IMR-90 (cell line): ENCODE data around the gene C4B. TPM values are rescaled to one million over a fixed set of nuclear protein-coding genes. Genes with fewer than 3 reads are reported as not detected.

ENCODE experiments used
- ATAC-seq: fragments of 200-7000 bp; cut with Tn5 transposase; 2 replicates; pipeline ENCODE4 v1.9.1; 2020; ENCODE audit warnings: low read depth, mild to moderate bottlenecking, moderate library complexity
- BruUV-seq: library from RNA; stranded (reverse); fragments of 400-500 nt; replicated peaks from 2 replicates; lab custom pipeline; 2021; lab: Mats Ljungman, UMichigan
- CTCF ChIA-PET: fragments of 300-600 bp; formaldehyde crosslinking; extraction: SDS; loops from one replicate; lab custom pipeline; 2021; ENCODE audit warnings: antibody characterized with exemption; lab: Yijun Ruan, JAX
- POLR2A ChIA-PET: fragments of 300-600 bp; sonication (Branson Sonifier 250); formaldehyde crosslinking; loops from one replicate; lab custom pipeline; 2022; ENCODE audit warnings: antibody characterized with exemption; ENCODE audit not compliant: unreplicated experiment; lab: Charles Lee
- DNase-seq: peaks from one replicate; pipeline ENCODE4 v3.0.0; 2013
- H2AFZ ChIP-seq: replicated peaks from 2 replicates; pipeline ENCODE3; 2013; ENCODE audit warnings: low read length, mild to moderate bottlenecking; ENCODE audit not compliant: poor library complexity
- H2AK5ac ChIP-seq: 2 replicates; pipeline ENCODE4 v1.6.1; 2013; ENCODE audit warnings: low read depth, low read length, inconsistent platforms
- H2AK9ac ChIP-seq: replicated peaks from 2 replicates; pipeline ENCODE3; 2013; ENCODE audit warnings: mild to moderate bottlenecking, low read depth, low read length, moderate library complexity; ENCODE audit not compliant: poor library complexity
- H2BK120ac ChIP-seq: 2 replicates; pipeline ENCODE4 v1.6.1; 2013; ENCODE audit warnings: low read depth, low read length, inconsistent platforms
- H2BK15ac ChIP-seq: 3 replicates; pipeline ENCODE4 v1.6.1; 2013; ENCODE audit warnings: low read depth, low read length, inconsistent platforms
- H2BK20ac ChIP-seq: 2 replicates; pipeline ENCODE4 v1.6.1; 2013; ENCODE audit warnings: low read depth, mild to moderate bottlenecking, inconsistent platforms, low read length, moderate library complexity
- H2BK5ac ChIP-seq: 2 replicates; pipeline ENCODE4 v1.6.1; 2013; ENCODE audit warnings: mild to moderate bottlenecking, low read depth, low read length, inconsistent platforms; ENCODE audit not compliant: poor library complexity, severe bottlenecking
- H3K14ac ChIP-seq: replicated peaks from 2 replicates; pipeline ENCODE4 v1.6.1; 2013; ENCODE audit warnings: low read depth, low read length, inconsistent platforms
- H3K18ac ChIP-seq: 2 replicates; pipeline ENCODE4 v1.6.1; 2013; ENCODE audit warnings: low read depth, low read length, control low read depth
- H3K23ac ChIP-seq: 2 replicates; pipeline ENCODE4 v1.6.1; 2013; ENCODE audit warnings: low read depth, low read length, inconsistent platforms
- H3K27ac ChIP-seq: 2 replicates; pipeline ENCODE4 v1.5.1; 2013; ENCODE audit warnings: mild to moderate bottlenecking, control low read depth, low read length; ENCODE audit not compliant: insufficient read depth
- H3K27me3 ChIP-seq: 2 replicates; pipeline ENCODE4 v1.6.1; 2013; ENCODE audit warnings: low read length; ENCODE audit not compliant: control insufficient read depth, insufficient read depth
- H3K36me3 ChIP-seq: 2 replicates; pipeline ENCODE4 v1.6.1; 2013; ENCODE audit warnings: low read length, mixed read lengths; ENCODE audit not compliant: control insufficient read depth, insufficient read depth
- H3K4ac ChIP-seq: 2 replicates; pipeline ENCODE4 v1.6.1; 2013; ENCODE audit warnings: low read depth, low read length, inconsistent platforms
- H3K4me1 ChIP-seq: 2 replicates; pipeline ENCODE4 v1.6.1; 2013; ENCODE audit warnings: low read length, mixed read lengths; ENCODE audit not compliant: control insufficient read depth, insufficient read depth
- H3K4me2 ChIP-seq: 2 replicates; pipeline ENCODE4 v1.6.1; 2013; ENCODE audit warnings: low read depth, mild to moderate bottlenecking, control low read depth, low read length, moderate library complexity
- H3K4me3 ChIP-seq: 2 replicates; pipeline ENCODE4 v1.5.1; 2013; ENCODE audit warnings: low read depth, mild to moderate bottlenecking, control low read depth, low read length, moderate library complexity; ENCODE audit not compliant: insufficient read depth
- H3K56ac ChIP-seq: 2 replicates; pipeline ENCODE4 v1.6.1; 2013; ENCODE audit warnings: low read length, inconsistent platforms; ENCODE audit not compliant: insufficient read depth; ENCODE audit errors: extremely low read depth
- H3K79me1 ChIP-seq, 2 experiments: 2 replicates each; pipeline ENCODE4 v1.6.1; 2013; ENCODE audit warnings: low read length in 2 of 2, inconsistent platforms in 1 of 2, low read depth in 1 of 2
- H3K9ac ChIP-seq: 2 replicates; pipeline ENCODE4 v1.6.1; 2013; ENCODE audit warnings: low read depth, low read length, control low read depth
- H3K9me1 ChIP-seq: 2 replicates; pipeline ENCODE4 v1.6.1; 2013; ENCODE audit warnings: low read length, inconsistent platforms; ENCODE audit not compliant: insufficient read depth
- H3K9me3 ChIP-seq: 2 replicates; pipeline ENCODE4 v1.6.1; 2013; ENCODE audit warnings: low read length; ENCODE audit not compliant: control insufficient read depth, insufficient read depth
- H4K20me1 ChIP-seq: 2 replicates; pipeline ENCODE4 v1.6.1; 2013; ENCODE audit warnings: low read length, inconsistent platforms; ENCODE audit not compliant: insufficient read depth
- H4K5ac ChIP-seq: 2 replicates; pipeline ENCODE4 v1.6.1; 2013; ENCODE audit warnings: mild to moderate bottlenecking, low read depth, low read length, control low read depth
- H4K8ac ChIP-seq, 2 experiments: 2 replicates each; pipeline ENCODE4 v1.6.1; 2013; ENCODE audit warnings: low read depth in 2 of 2, low read length in 2 of 2, control low read depth in 1 of 2, inconsistent platforms in 1 of 2
- H4K91ac ChIP-seq: 2 replicates; pipeline ENCODE4 v1.6.1; 2013; ENCODE audit warnings: low read depth, low read length, inconsistent platforms; ENCODE audit not compliant: insufficient read depth
- BHLHE40 ChIP-seq: fragments of 150-350 bp; IDR thresholded peaks from 2 replicates; pipeline ENCODE4 v1.6.1; 2016; ENCODE audit warnings: mild to moderate bottlenecking, low read depth, low read length
- CEBPB ChIP-seq: IDR thresholded peaks from 2 replicates; pipeline ENCODE4 v1.6.1; 2012; ENCODE audit warnings: low read depth, low read length, improper control_type of control experiment
- CHD1 ChIP-seq: IDR thresholded peaks from 2 replicates; pipeline ENCODE4 v1.6.1; 2012; ENCODE audit warnings: low read depth, low read length, improper control_type of control experiment
- FOS ChIP-seq: fragments of 150-350 bp; IDR thresholded peaks from 2 replicates; pipeline ENCODE4 v1.6.1; 2016; ENCODE audit warnings: low read depth, low read length
- MAFK ChIP-seq: IDR thresholded peaks from 2 replicates; pipeline ENCODE4 v1.6.1; 2012; ENCODE audit warnings: low read depth, low read length, improper control_type of control experiment
- MAZ ChIP-seq: IDR thresholded peaks from 2 replicates; pipeline ENCODE4 v1.6.1; 2012; ENCODE audit warnings: low read depth, mild to moderate bottlenecking, low read length, improper control_type of control experiment, moderate library complexity, borderline replicate concordance
- MXI1 ChIP-seq: IDR thresholded peaks from 2 replicates; pipeline ENCODE4 v1.6.1; 2012; ENCODE audit warnings: low read depth, mild to moderate bottlenecking, low read length, moderate library complexity, borderline replicate concordance
- NFE2L2 ChIP-seq: fragments of 150-350 bp; IDR thresholded peaks from 2 replicates; pipeline ENCODE4 v1.6.1; 2016; ENCODE audit warnings: low read depth, mild to moderate bottlenecking, low read length
- POLR2A ChIP-seq: IDR thresholded peaks from 2 replicates; pipeline ENCODE4 v1.6.1; 2012; ENCODE audit warnings: mild to moderate bottlenecking, low read depth, low read length
- RAD21 ChIP-seq: IDR thresholded peaks from 2 replicates; pipeline ENCODE4 v1.6.1; 2012; ENCODE audit warnings: low read length, improper control_type of control experiment
- RCOR1 ChIP-seq: IDR thresholded peaks from 2 replicates; pipeline ENCODE4 v1.6.1; 2012; ENCODE audit warnings: mild to moderate bottlenecking, low read length, improper control_type of control experiment; ENCODE audit not compliant: insufficient replicate concordance
- RFX5 ChIP-seq: IDR thresholded peaks from 2 replicates; pipeline ENCODE4 v1.8.0; 2012; ENCODE audit warnings: low read depth, mild to moderate bottlenecking, low read length, moderate library complexity
- SMC3 ChIP-seq: fragments of 150-350 bp; IDR thresholded peaks from 2 replicates; pipeline ENCODE4 v1.6.1; 2016; ENCODE audit warnings: low read depth, mild to moderate bottlenecking, antibody characterized with exemption, low read length, moderate library complexity
- WGBS, 2 experiments: methylation state at CpG; one replicate each; pipeline versions ENCODE4 v1.1.5 to v1.1.7; 2013; ENCODE audit warnings: missing lambda C conversion rate in 2 of 2; ENCODE audit not compliant: insufficient read length in 1 of 2; ENCODE audit errors: extremely low coverage in 2 of 2; 5-methylcytosine and 5-hydroxymethylcytosine counted together
- dilution Hi-C: fragments of 300-500 bp; cut with HindIII; formaldehyde crosslinking; loops from one replicate; pipeline ENCODE4 v1.14.3; 2018; ENCODE audit warnings: low sequenced_read_pairs; ENCODE audit not compliant: unreplicated experiment
- in situ Hi-C: fragments of 300-500 bp; cut with MboI; formaldehyde crosslinking; loops from 3 replicates; pipeline ENCODE4 v1.14.3; 2019; ENCODE audit warnings: low sequenced_read_pairs, inconsistent platforms, mixed read lengths
- intact Hi-C: fragments of 100-400 bp; cut with micrococcal nuclease; formaldehyde crosslinking; loops from 2 replicates; pipeline ENCODE4 v1.10.0; 2022
- polyA plus RNA-seq, 3 experiments: library from polyadenylated mRNA; depleted of rRNA; stranded (reverse); fragments of >200 nt; gene quantifications; 2 replicates each; pipeline ENCODE4 v1.2.3, GENCODE V29; 2012; ENCODE audit warnings: low replicate concordance in 1 of 3
- total RNA-seq: library from RNA; depleted of rRNA; stranded (reverse); fragments of >200 nt; gene quantifications from 2 replicates; pipeline ENCODE4 v1.2.3, GENCODE V29; 2012
- TF ChIP-seq, protein P1 (sequence below): fragments of 150-350 bp; IDR thresholded peaks from 2 replicates; pipeline ENCODE4 v1.6.1; 2016; ENCODE audit warnings: low read depth, mild to moderate bottlenecking, low read length, moderate library complexity, borderline replicate concordance
- TF ChIP-seq, protein P2 (sequence below): conservative IDR thresholded peaks from 2 replicates; pipeline ENCODE4 v1.5.1; 2012; ENCODE audit warnings: mild to moderate bottlenecking, low read depth, low read length, improper control_type of control experiment
- TF ChIP-seq, protein P3 (sequence below): fragments of 150-350 bp; IDR thresholded peaks from 2 replicates; pipeline ENCODE4 v1.6.1; 2017; ENCODE audit warnings: mild to moderate bottlenecking, antibody characterized with exemption, low read length, low read depth

C4B gene
- total and polyA plus RNA-seq, 2 of the 4 experiments (the other 2 are of a cell fraction) = 0.54 to 4.2 TPM

DNA sequence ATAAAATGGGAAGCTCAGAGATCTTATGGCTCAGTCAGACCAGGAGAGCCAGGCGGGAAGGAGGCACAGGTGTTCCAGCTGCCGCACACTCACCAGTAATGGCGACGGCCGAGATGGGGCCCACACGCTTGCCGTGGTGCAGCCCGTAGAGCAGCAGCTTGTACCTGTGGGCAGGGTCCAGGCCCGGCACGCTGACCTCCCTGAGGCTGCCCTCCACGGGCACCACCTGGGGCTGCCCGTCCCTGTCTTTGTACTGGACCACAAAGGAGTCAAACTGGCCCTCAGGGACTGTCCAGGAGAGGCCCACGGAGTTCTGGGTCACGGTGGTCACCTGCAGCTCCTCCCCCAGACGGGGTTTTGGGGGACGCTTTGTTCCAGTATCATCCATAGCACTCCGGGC is 54.9 kb downstream of the C4B start:
- Histone ChIP-seq H3K79me1 (no peaks in the 10 kb centered on the region), H2AFZ (no peak overlapping the region), H3K9me1 (0 out of 2 replicates have a peak, but pooled peaks cover 3% of the 10 kb centered on the region), H2BK120ac (no peak overlapping the region), H2AK9ac (no peak overlapping the region), H2BK20ac (no peak overlapping the region), H3K4me3 (no peak overlapping the region), H3K4me2 (no peak overlapping the region), H2AK5ac (no peak overlapping the region), H3K9me3 (no peaks in the 10 kb centered on the region), H3K4ac (no peak overlapping the region), H3K56ac (no peak overlapping the region), H3K4me1 (no peaks in the 10 kb centered on the region), H4K5ac (no peak overlapping the region), H3K36me3 (no peaks in the 10 kb centered on the region), H3K23ac (no peak overlapping the region), H3K27me3 (peaks cover 14% of the 10 kb centered on the region), H4K8ac (no peak overlapping the region), H4K20me1 (0 out of 2 replicates have a peak, but pooled peaks cover 2% of the 10 kb centered on the region), H3K9ac (no peak overlapping the region), H3K14ac (no peak overlapping the region), H3K27ac (no peak overlapping the region), H2BK5ac (no peak overlapping the region), H3K18ac (no peak overlapping the region), H4K91ac (no peak overlapping the region), H2BK15ac (no peak overlapping the region)
- POLR2A ChIA-PET = no interaction called here
- DNase-seq (no peak), ATAC-seq (no peak)
- CTCF ChIA-PET = no interaction called here
- intact Hi-C loops (no loop called here), in situ Hi-C loops (no loop called here), dilution Hi-C loops (no loop called here)
- TF ChIP-seq, protein P1, sequence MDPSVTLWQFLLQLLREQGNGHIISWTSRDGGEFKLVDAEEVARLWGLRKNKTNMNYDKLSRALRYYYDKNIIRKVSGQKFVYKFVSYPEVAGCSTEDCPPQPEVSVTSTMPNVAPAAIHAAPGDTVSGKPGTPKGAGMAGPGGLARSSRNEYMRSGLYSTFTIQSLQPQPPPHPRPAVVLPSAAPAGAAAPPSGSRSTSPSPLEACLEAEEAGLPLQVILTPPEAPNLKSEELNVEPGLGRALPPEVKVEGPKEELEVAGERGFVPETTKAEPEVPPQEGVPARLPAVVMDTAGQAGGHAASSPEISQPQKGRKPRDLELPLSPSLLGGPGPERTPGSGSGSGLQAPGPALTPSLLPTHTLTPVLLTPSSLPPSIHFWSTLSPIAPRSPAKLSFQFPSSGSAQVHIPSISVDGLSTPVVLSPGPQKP = no peak
- TF ChIP-seq FOS (no peak), CEBPB (no peak), MAZ (no peak), RCOR1 (no peak), RFX5 (no peak), SMC3 (no peak), BHLHE40 (no peak), CHD1 (no peak), MAFK (no peak), POLR2A (no peak), MXI1 (no peak), RAD21 (no peak), NFE2L2 (no peak)
- TF ChIP-seq, protein P2, sequence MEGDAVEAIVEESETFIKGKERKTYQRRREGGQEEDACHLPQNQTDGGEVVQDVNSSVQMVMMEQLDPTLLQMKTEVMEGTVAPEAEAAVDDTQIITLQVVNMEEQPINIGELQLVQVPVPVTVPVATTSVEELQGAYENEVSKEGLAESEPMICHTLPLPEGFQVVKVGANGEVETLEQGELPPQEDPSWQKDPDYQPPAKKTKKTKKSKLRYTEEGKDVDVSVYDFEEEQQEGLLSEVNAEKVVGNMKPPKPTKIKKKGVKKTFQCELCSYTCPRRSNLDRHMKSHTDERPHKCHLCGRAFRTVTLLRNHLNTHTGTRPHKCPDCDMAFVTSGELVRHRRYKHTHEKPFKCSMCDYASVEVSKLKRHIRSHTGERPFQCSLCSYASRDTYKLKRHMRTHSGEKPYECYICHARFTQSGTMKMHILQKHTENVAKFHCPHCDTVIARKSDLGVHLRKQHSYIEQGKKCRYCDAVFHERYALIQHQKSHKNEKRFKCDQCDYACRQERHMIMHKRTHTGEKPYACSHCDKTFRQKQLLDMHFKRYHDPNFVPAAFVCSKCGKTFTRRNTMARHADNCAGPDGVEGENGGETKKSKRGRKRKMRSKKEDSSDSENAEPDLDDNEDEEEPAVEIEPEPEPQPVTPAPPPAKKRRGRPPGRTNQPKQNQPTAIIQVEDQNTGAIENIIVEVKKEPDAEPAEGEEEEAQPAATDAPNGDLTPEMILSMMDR = no peak
- TF ChIP-seq, protein P3, sequence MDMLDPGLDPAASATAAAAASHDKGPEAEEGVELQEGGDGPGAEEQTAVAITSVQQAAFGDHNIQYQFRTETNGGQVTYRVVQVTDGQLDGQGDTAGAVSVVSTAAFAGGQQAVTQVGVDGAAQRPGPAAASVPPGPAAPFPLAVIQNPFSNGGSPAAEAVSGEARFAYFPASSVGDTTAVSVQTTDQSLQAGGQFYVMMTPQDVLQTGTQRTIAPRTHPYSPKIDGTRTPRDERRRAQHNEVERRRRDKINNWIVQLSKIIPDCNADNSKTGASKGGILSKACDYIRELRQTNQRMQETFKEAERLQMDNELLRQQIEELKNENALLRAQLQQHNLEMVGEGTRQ = no peak
- 80% methylated on average over 11 of the region's 17 CpGs; no CpG with 5 or more reads in 1 of the 2 experiments for WGBS, 2 experiments
- no TSS peak for BruUV-seq
